HCT116 (cell line): ENCODE measurements around the gene TLE4. TPM values are rescaled to one million over a fixed set of nuclear protein-coding genes. Genes with fewer than 3 reads are reported as not detected.

ENCODE experiments used
- ATAC-seq: fragments of 200-7000 bp; cut with Tn5 transposase; 2 replicates; pipeline ENCODE4 v1.9.1; 2020; ENCODE audit warnings: mild to moderate bottlenecking, moderate library complexity
- BruUV-seq: library from RNA; stranded (reverse); fragments of 400-500 nt; replicated peaks from 2 replicates; lab custom pipeline; 2021; lab: Mats Ljungman, UMichigan
- CTCF ChIA-PET: fragments of 300-600 bp; sonication (Branson Sonifier 250); formaldehyde crosslinking; loops from one replicate; lab custom pipeline; 2021; ENCODE audit warnings: antibody characterized with exemption; lab: Charles Lee
- POLR2A ChIA-PET: fragments of 300-600, 350-600 bp; sonication (Branson Sonifier 250); formaldehyde crosslinking; loops from one replicate; lab custom pipeline; 2021; ENCODE audit warnings: antibody characterized with exemption; lab: Charles Lee
- RAD21 ChIA-PET, 2 experiments: fragments of 300-600 bp; sonication (Branson Sonifier 250); formaldehyde crosslinking; loops; one replicate each; lab custom pipeline; 2023; ENCODE audit warnings: low total read pairs in 2 of 2; ENCODE audit not compliant: uncharacterized antibody in 2 of 2, unreplicated experiment in 2 of 2, low non-redundant PET in 1 of 2; lab: Charles Lee
- DNase-seq: peaks from one replicate; pipeline ENCODE4 v3.0.0-alpha.2; 2010; ENCODE audit warnings: low read depth, low spot score
- H2AFZ ChIP-seq: fragments of 200-600 bp; shearing (Covaris generic), sonication (generic); 2 replicates; pipeline ENCODE4 v1.6.1; 2017; ENCODE audit warnings: low read depth, mixed run types, mixed read lengths, antibody characterized with exemption, low read length; ENCODE audit not compliant: poor library complexity, severe bottlenecking
- H3K27ac ChIP-seq: 2 replicates; pipeline ENCODE4 v1.5.1; 2012; ENCODE audit warnings: low read depth, low read length
- H3K27me3 ChIP-seq: fragments of 200-600 bp; sonication (generic); 2 replicates; pipeline ENCODE4 v1.6.1; 2016; ENCODE audit warnings: mixed run types, low read length, mixed read lengths; ENCODE audit not compliant: insufficient read depth
- H3K36me3 ChIP-seq, 2 experiments: fragments of 200-500 bp in 1 of 2; fragments of 200-600 bp in 1 of 2; sonication (Bioruptor generic) in 1 of 2; sonication (generic) in 1 of 2; 2 replicates each; pipeline versions ENCODE4 v1.5.1 to v1.6.1; 2014 to 2016; ENCODE audit warnings: low read length in 2 of 2, inconsistent platforms in 1 of 2, mixed read lengths in 1 of 2, mixed run types in 1 of 2; ENCODE audit not compliant: insufficient read depth in 2 of 2, control insufficient read depth in 1 of 2
- H3K4me1 ChIP-seq, 2 experiments: fragments of 200-600 bp in 1 of 2; sonication (generic) in 1 of 2; 2 replicates each; pipeline versions ENCODE4 v1.5.1 to v1.6.1; 2012 to 2017; ENCODE audit warnings: low read length in 2 of 2, inconsistent platforms in 1 of 2, mild to moderate bottlenecking in 1 of 2, mixed read lengths in 1 of 2, mixed run types in 1 of 2, moderate library complexity in 1 of 2; ENCODE audit not compliant: insufficient read depth in 2 of 2, control insufficient read depth in 1 of 2
- H3K4me2 ChIP-seq: fragments of 200-600 bp; sonication (generic); 2 replicates; pipeline ENCODE4 v1.6.1; 2017; ENCODE audit warnings: mixed run types, low read length, mixed read lengths
- H3K4me3 ChIP-seq, 2 experiments: fragments of 200-600 bp in 1 of 2; sonication (generic) in 1 of 2; replicated peaks in 1 of 2; 2 replicates each; pipeline ENCODE4 v1.5.1; 2011 to 2016; ENCODE audit warnings: low read length in 2 of 2, control low read depth in 1 of 2, low read depth in 1 of 2, mild to moderate bottlenecking in 1 of 2, mixed read lengths in 1 of 2, mixed run types in 1 of 2
- H3K79me2 ChIP-seq: fragments of 200-600 bp; sonication (generic); 2 replicates; pipeline ENCODE4 v1.6.1; 2017; ENCODE audit warnings: mild to moderate bottlenecking, mixed run types, low read length, moderate library complexity, mixed read lengths; ENCODE audit not compliant: insufficient read depth
- H3K9ac ChIP-seq: fragments of 200-600 bp; sonication (generic); 2 replicates; pipeline ENCODE4 v1.6.1; 2016; ENCODE audit warnings: low read length, mixed read lengths
- H3K9me2 ChIP-seq: fragments of 200-600 bp; sonication (generic), shearing (Covaris generic); 2 replicates; pipeline ENCODE4 v1.6.1; 2017; ENCODE audit warnings: mixed run types, mild to moderate bottlenecking, moderate library complexity; ENCODE audit not compliant: insufficient read depth
- H3K9me3 ChIP-seq, 2 experiments: fragments of 200-500 bp in 1 of 2; fragments of 200-600 bp in 1 of 2; sonication (Bioruptor generic) in 1 of 2; sonication (generic) in 1 of 2; 2 replicates each; pipeline ENCODE4 v1.6.1; 2014 to 2017; ENCODE audit warnings: low read length in 2 of 2, mixed read lengths in 2 of 2, inconsistent platforms in 1 of 2, low read depth in 1 of 2, mild to moderate bottlenecking in 1 of 2, mixed run types in 1 of 2, moderate library complexity in 1 of 2; ENCODE audit not compliant: control insufficient read depth in 1 of 2, insufficient read depth in 1 of 2
- H4K20me1 ChIP-seq: fragments of 200-600 bp; sonication (generic), shearing (Covaris generic); 2 replicates; pipeline ENCODE4 v1.6.1; 2017; ENCODE audit warnings: mixed run types, mild to moderate bottlenecking, moderate library complexity; ENCODE audit not compliant: insufficient read depth
- EGR1 ChIP-seq: IDR thresholded peaks from 2 replicates; pipeline ENCODE4 v1.6.1; 2012; ENCODE audit warnings: low read depth
- EZH2 ChIP-seq: fragments of 200-600 bp; sonication (generic); IDR thresholded peaks from 2 replicates; pipeline ENCODE4 v1.6.1; 2017; ENCODE audit warnings: antibody characterized with exemption, mixed run types
- FOSL1 ChIP-seq: IDR thresholded peaks from 2 replicates; pipeline ENCODE4 v1.6.1; 2012; ENCODE audit warnings: low read depth
- MAX ChIP-seq: IDR thresholded peaks from 2 replicates; pipeline ENCODE4 v1.6.1; 2012
- POLR2AphosphoS5 ChIP-seq: IDR thresholded peaks from 2 replicates; pipeline ENCODE4 v1.6.1; 2011; ENCODE audit warnings: mild to moderate bottlenecking, low read depth, low read length, moderate library complexity
- RAD21 ChIP-seq: IDR thresholded peaks from 2 replicates; pipeline ENCODE4 v1.6.1; 2012; ENCODE audit warnings: low read depth, mild to moderate bottlenecking
- SIN3A ChIP-seq: IDR thresholded peaks from 2 replicates; pipeline ENCODE4 v1.6.1; 2012; ENCODE audit warnings: low read depth
- SP1 ChIP-seq: IDR thresholded peaks from 2 replicates; pipeline ENCODE4 v1.6.1; 2012; ENCODE audit warnings: low read depth
- SRF ChIP-seq: IDR thresholded peaks from 2 replicates; pipeline ENCODE4 v1.6.1; 2012; ENCODE audit warnings: low read depth
- ZBTB33 ChIP-seq: IDR thresholded peaks from 2 replicates; pipeline ENCODE4 v1.6.1; 2011; ENCODE audit warnings: mild to moderate bottlenecking, low read length, moderate library complexity; ENCODE audit not compliant: insufficient replicate concordance; ENCODE audit errors: extremely low read depth
- ZFX ChIP-seq: fragments of 450-650 bp; IDR thresholded peaks from 2 replicates; pipeline ENCODE4 v1.6.1; 2017
- ZNF274 ChIP-seq: fragments of 200-500 bp; sonication (Bioruptor generic); IDR thresholded peaks from 2 replicates; pipeline ENCODE4 v1.6.1; 2014; ENCODE audit warnings: mild to moderate bottlenecking, low read depth, low read length, inconsistent platforms
- intact Hi-C: fragments of 100-400 bp; cut with micrococcal nuclease; formaldehyde crosslinking; loops from 2 replicates; pipeline ENCODE4 v1.10.0; 2022
- total RNA-seq: library from RNA; stranded (reverse); gene quantifications from one replicate; pipeline ENCODE4 v1.2.1, GENCODE V29; 2021; ENCODE audit not compliant: unreplicated experiment

Gene TLE4
- total RNA-seq, 1 experiment from 2014 or later, result 0.39 TPM

- BruUV-seq, result no TSS peak
- no peak for ATAC-seq
- Histone ChIP-seq H4K20me1 (no peaks in the 10 kb centered on the region), H3K9ac (no peak overlapping the region), H2AFZ (no peak overlapping the region)
- TF ChIP-seq RAD21 (no peak), FOSL1 (no peak), SIN3A (no peak), EZH2 (no peak), MAX (no peak), ZBTB33 (no peak), ZNF274 (no peak), ZFX (no peak), SRF (no peak), EGR1 (no peak), POLR2AphosphoS5 (no peak), SP1 (no peak)
- TF ChIP-seq, all 23 proteins: peak for 0
- H3K4me1 ChIP-seq, result no peaks in the 10 kb centered on the region
- ChIA-PET RAD21 (no interaction called here), CTCF (no interaction called here), POLR2A (no interaction called here)
- H3K9me3 ChIP-seq, result peaks cover 3 to 19% of the 10 kb centered on the region in 2 experiments; a peak in 2 of 4 replicates
- H3K36me3 ChIP-seq, result no peaks in the 10 kb centered on the region
- H3K9me2 ChIP-seq, result no peaks in the 10 kb centered on the region
- intact Hi-C loops, result no loop called here
- H3K4me2 ChIP-seq, result no peak overlapping the region
- H3K27me3 ChIP-seq, result no peaks in the 10 kb centered on the region
- no peak for DNase-seq
- H3K79me2 ChIP-seq, result no peaks in the 10 kb centered on the region
- no peak overlapping the region for H3K4me3 ChIP-seq
- H3K27ac ChIP-seq, result no peak overlapping the region
Measured at GRCh38 chr9:79651251-79651795, 79.6 kb downstream of the TLE4 start.
